CD8-positive, alpha-beta memory T cell (primary cell): ENCODE data around the gene LSM11. TPM values are rescaled to one million over a fixed set of nuclear protein-coding genes. Genes with fewer than 3 reads are reported as not detected.
"Not testable (repeated sequence)": the region's sequence is repeated elsewhere in the genome, so short reads cannot be mapped to it uniquely, and the experiment has no call there.

Experiments used
- CTCF ChIA-PET: fragments of 350-600 bp; sonication (Branson Sonifier 250); formaldehyde crosslinking; loops from one replicate; lab custom pipeline; 2021; ENCODE audit warnings: antibody characterized with exemption; lab: Charles Lee
- POLR2A ChIA-PET: fragments of 350-600 bp; sonication (Branson Sonifier 250); formaldehyde crosslinking; loops from one replicate; lab custom pipeline; 2021; ENCODE audit warnings: antibody characterized with exemption; lab: Charles Lee
- DNase-seq, 5 donors: peaks; one replicate each; pipeline versions ENCODE4 v3.0.0 to v3.0.0-alpha.2; 2020 to 2022; ENCODE audit warnings: mixed read lengths in 1 of 5
- H3K27ac ChIP-seq: one replicate; pipeline ENCODE4 v1.7.0; 2013; ENCODE audit warnings: low read depth, mild to moderate bottlenecking, low read length, moderate library complexity
- H3K27me3 ChIP-seq: 2 replicates; pipeline ENCODE4 v1.7.0; 2013; ENCODE audit warnings: low read length, mild to moderate bottlenecking; ENCODE audit not compliant: insufficient read depth, poor library complexity, severe bottlenecking
- H3K36me3 ChIP-seq: 2 replicates; pipeline ENCODE4 v1.7.0; 2013; ENCODE audit warnings: mild to moderate bottlenecking, low read length, moderate library complexity; ENCODE audit not compliant: insufficient read depth
- H3K4me1 ChIP-seq: 2 replicates; pipeline ENCODE4 v1.7.0; 2013; ENCODE audit warnings: mild to moderate bottlenecking, low read length, moderate library complexity; ENCODE audit not compliant: insufficient read depth
- H3K4me3 ChIP-seq: 2 replicates; pipeline ENCODE4 v1.7.0; 2013; ENCODE audit warnings: mild to moderate bottlenecking, low read length
- H3K9me3 ChIP-seq: 2 replicates; pipeline ENCODE4 v1.7.0; 2013; ENCODE audit warnings: mild to moderate bottlenecking, low read length
- H3K27ac Mint-ChIP-seq, 8 donors: one replicate each; pipeline ENCODE4 v1.8.0; 2020 to 2021; ENCODE audit warnings: mixed read lengths in 8 of 8, mild to moderate bottlenecking in 6 of 8, inconsistent platforms in 3 of 8, moderate library complexity in 3 of 8
- H3K27me3 Mint-ChIP-seq, 2 donors: one replicate each; pipeline ENCODE4 v1.8.0; 2020 to 2021; ENCODE audit warnings: mixed read lengths in 2 of 2, mild to moderate bottlenecking in 1 of 2, moderate library complexity in 1 of 2
- H3K36me3 Mint-ChIP-seq, 3 donors: one replicate each; pipeline ENCODE4 v1.8.0; 2020 to 2021; ENCODE audit warnings: mixed read lengths in 3 of 3, inconsistent platforms in 1 of 3, mild to moderate bottlenecking in 1 of 3
- H3K4me1 Mint-ChIP-seq, 3 donors: one replicate each; pipeline ENCODE4 v1.8.0; 2020 to 2021; ENCODE audit warnings: mixed read lengths in 3 of 3, inconsistent platforms in 1 of 3, mild to moderate bottlenecking in 1 of 3
- H3K4me3 Mint-ChIP-seq, 7 donors: one replicate each; pipeline ENCODE4 v1.8.0; 2020 to 2021; ENCODE audit warnings: mixed read lengths in 7 of 7, mild to moderate bottlenecking in 6 of 7, moderate library complexity in 4 of 7, inconsistent platforms in 2 of 7
- H3K9me3 Mint-ChIP-seq, 5 donors: one replicate each; pipeline ENCODE4 v1.8.0; 2020 to 2022; ENCODE audit warnings: mixed read lengths in 5 of 5, mild to moderate bottlenecking in 3 of 5, moderate library complexity in 2 of 5, inconsistent platforms in 1 of 5
- polyA plus RNA-seq: library from polyadenylated mRNA; unstranded; fragments of 300-500 nt; fragmentation: Illumina TruSeq; gene quantifications from one replicate; pipeline ENCODE4 v1.2.3, GENCODE V29; 2021
- total RNA-seq, 2 experiments: library from RNA; stranded (reverse); gene quantifications; one replicate each; pipeline ENCODE4 v1.2.3, GENCODE V29; 2021

The LSM11 gene
- total and polyA plus RNA-seq, 3 experiments from 2014 or later, result 0.82 to 7.9 (median 7.8) TPM

- not testable (repeated sequence) for H3K4me3 Mint-ChIP-seq
These were observed 15.7 kb upstream of the LSM11 start for GRCh38 chr5:157727858-157728257.

GRCh38 chr5:157729858-157730257 lies 13.7 kb upstream of the LSM11 start:
- peaks cover 17 to 28% (median 21%) of the 10 kb centered on the region in 3 donors for H3K4me1 Mint-ChIP-seq
- peaks cover 8% of the 10 kb centered on the region for H3K4me1 ChIP-seq
- POLR2A ChIA-PET, result interaction anchor here (1.1 kb wide), 1 partner anchor 159 kb away, joined by 9 read pairs; no protein-coding TSS in a partner anchor
- peaks cover 0 to 18% (median 8%) of the 10 kb centered on the region in 3 donors for H3K36me3 Mint-ChIP-seq
- no peak overlapping the region for H3K27ac Mint-ChIP-seq
- H3K9me3 Mint-ChIP-seq, result no peaks in the 10 kb centered on the region
- no peak overlapping the region for H3K27ac ChIP-seq
- CTCF ChIA-PET, result interaction anchor here (2.1 to 5.3 kb wide), 4 partner anchors 11 to 258 kb away, joined by 4 to 51 read pairs (median 12); partner anchors contain the start of gene LSM11
- H3K9me3 ChIP-seq, result no peaks in the 10 kb centered on the region
- no peaks in the 10 kb centered on the region for H3K36me3 ChIP-seq
- H3K27me3 Mint-ChIP-seq, result peaks cover 0 to 1% of the 10 kb centered on the region in 2 donors
- no peak overlapping the region for H3K4me3 ChIP-seq
- H3K4me3 Mint-ChIP-seq, result peak overlapping the region in 2 of 7 donors; percentile 34 to 54
- no peak for DNase-seq
- H3K27me3 ChIP-seq, result no peaks in the 10 kb centered on the region

More at GRCh38 chr5:157727858-157728257, 15.7 kb upstream of the LSM11 start:
- H3K27ac ChIP-seq, H3K36me3 Mint-ChIP-seq, H3K4me1 ChIP-seq, H3K9me3 ChIP-seq, H3K27me3 ChIP-seq, H3K4me3 ChIP-seq, H3K27me3 Mint-ChIP-seq, H3K9me3 Mint-ChIP-seq, H3K36me3 ChIP-seq, DNase-seq, H3K27ac Mint-ChIP-seq, POLR2A ChIA-PET: not testable (repeated sequence)
- H3K4me1 Mint-ChIP-seq, result peaks cover 17 to 24% (median 21%) of the 10 kb centered on the region in 3 donors
- CTCF ChIA-PET, result interaction anchor here (1.1 to 2.9 kb wide), 2 partner anchors 11 to 15 kb away, joined by 3 to 18 read pairs; partner anchors contain the start of gene LSM11

GRCh38 chr5:157730900-157731271 lies 12.6 kb upstream of the LSM11 start:
- Histone ChIP-seq H3K4me1 (peaks cover 8% of the 10 kb centered on the region), H3K36me3 (no peaks in the 10 kb centered on the region), H3K4me3 (peak overlapping the region; percentile 100), H3K27me3 (no peaks in the 10 kb centered on the region), H3K27ac (peak overlapping the region; percentile 88), H3K9me3 (no peaks in the 10 kb centered on the region)
- DNase-seq, result no peak
- peak overlapping the region; percentile 90 to 98 (median 94) for H3K4me3 Mint-ChIP-seq
- H3K27ac Mint-ChIP-seq, result peak overlapping the region; percentile 85 to 97 (median 96)
- H3K9me3 Mint-ChIP-seq, result no peaks in the 10 kb centered on the region
- peaks cover 0 to 24% (median 5%) of the 10 kb centered on the region in 3 donors for H3K36me3 Mint-ChIP-seq
- peaks cover 17 to 28% (median 21%) of the 10 kb centered on the region in 3 donors for H3K4me1 Mint-ChIP-seq
- ChIA-PET POLR2A (interaction anchor here (0.6 to 1.1 kb wide), 6 partner anchors 12 to 160 kb away, joined by 3 to 9 read pairs (median 4); no protein-coding TSS in a partner anchor), CTCF (interaction anchor here (1.3 to 5.3 kb wide), 6 partner anchors 10 to 588 kb away, joined by 3 to 51 read pairs (median 4); partner anchors contain the start of genes LSM11 and MED7)
- H3K27me3 Mint-ChIP-seq, result peaks cover 0 to 1% of the 10 kb centered on the region in 2 donors

GRCh38 chr5:157731272-157732129 lies 12.0 kb upstream of the LSM11 start, which contains the start of gene THG1L:
Gene THG1L, plus strand, starts transcription at chr5:157731420. Its CDS starts 21 bp downstream, at chr5:157731441.
- Histone ChIP-seq H3K36me3 (no peaks in the 10 kb centered on the region), H3K4me1 (peaks cover 8% of the 10 kb centered on the region), H3K4me3 (peak within 1 kb of the TSS; percentile 100), H3K27me3 (no peaks in the 10 kb centered on the region), H3K9me3 (no peaks in the 10 kb centered on the region), H3K27ac (peak within 1 kb of the TSS; percentile 88)
- peak within 1 kb of the TSS; percentile 90 to 98 (median 94) for H3K4me3 Mint-ChIP-seq
- ChIA-PET POLR2A (interaction anchor here (0.6 to 1.0 kb wide), 3 partner anchors 12 to 127 kb away, joined by 3 to 5 read pairs (median 3); no protein-coding TSS in a partner anchor), CTCF (interaction anchor here (1.3 to 5.3 kb wide), 6 partner anchors 11 to 589 kb away, joined by 3 to 51 read pairs (median 4); partner anchors contain the start of genes LSM11 and MED7)
- H3K4me1 Mint-ChIP-seq, result peaks cover 17 to 28% (median 21%) of the 10 kb centered on the region in 3 donors
- DNase-seq, result peak; percentile 93 to 99 (median 97)
- H3K27me3 Mint-ChIP-seq, result peaks cover 0 to 1% of the 10 kb centered on the region in 2 donors
- peaks cover 0 to 28% (median 6%) of the 10 kb centered on the region in 3 donors for H3K36me3 Mint-ChIP-seq
- H3K9me3 Mint-ChIP-seq, result no peaks in the 10 kb centered on the region
- peak within 1 kb of the TSS; percentile 85 to 97 (median 96) for H3K27ac Mint-ChIP-seq

GRCh38 chr5:157732130-157732514 lies 11.4 kb upstream of the LSM11 start:
- Histone ChIP-seq H3K36me3 (no peaks in the 10 kb centered on the region), H3K27me3 (no peaks in the 10 kb centered on the region), H3K9me3 (no peaks in the 10 kb centered on the region), H3K27ac (no peak overlapping the region), H3K4me3 (peak overlapping the region; percentile 100), H3K4me1 (peaks cover 8% of the 10 kb centered on the region)
- ChIA-PET CTCF (interaction anchor here (0.7 to 5.3 kb wide), 5 partner anchors 10 to 590 kb away, joined by 3 to 51 read pairs (median 4); partner anchors contain the start of genes LSM11 and MED7), POLR2A (interaction anchor here (1.0 kb wide), 1 partner anchor 11 kb away, joined by 5 read pairs; no protein-coding TSS in a partner anchor)
- H3K36me3 Mint-ChIP-seq, result peaks cover 0 to 31% (median 9%) of the 10 kb centered on the region in 3 donors
- no peak for DNase-seq
- H3K4me3 Mint-ChIP-seq, result peak overlapping the region; percentile 90 to 98 (median 94)
- peak overlapping the region in 7 of 8 donors; percentile 85 to 97 (median 96) for H3K27ac Mint-ChIP-seq
- peaks cover 17 to 28% (median 21%) of the 10 kb centered on the region in 3 donors for H3K4me1 Mint-ChIP-seq
- H3K27me3 Mint-ChIP-seq, result peaks cover 0 to 1% of the 10 kb centered on the region in 2 donors
- no peaks in the 10 kb centered on the region for H3K9me3 Mint-ChIP-seq

- Mint-ChIP-seq H3K4me1 (peaks cover 17 to 28% (median 21%) of the 10 kb centered on the region in 3 donors), H3K27ac (peak overlapping the region in 4 of 8 donors; percentile 0 to 87 (median 51)), H3K4me3 (peak overlapping the region in 5 of 7 donors; percentile 16 to 98 (median 52)), H3K27me3 (peaks cover 0 to 1% of the 10 kb centered on the region in 2 donors), H3K9me3 (no peaks in the 10 kb centered on the region), H3K36me3 (peaks cover 0 to 35% (median 11%) of the 10 kb centered on the region in 3 donors)
- Histone ChIP-seq H3K36me3 (no peaks in the 10 kb centered on the region), H3K27ac (no peak overlapping the region), H3K4me3 (no peak overlapping the region), H3K9me3 (no peaks in the 10 kb centered on the region), H3K4me1 (peaks cover 8% of the 10 kb centered on the region), H3K27me3 (no peaks in the 10 kb centered on the region)
- no peak for DNase-seq
- POLR2A ChIA-PET, result no interaction called here
- CTCF ChIA-PET, result interaction anchor here (0.7 to 5.3 kb wide), 3 partner anchors 10 to 404 kb away, joined by 3 to 51 read pairs (median 5); partner anchors contain the start of gene LSM11
These were observed 10.8 kb upstream of the LSM11 start for GRCh38 chr5:157732596-157733262.

GRCh38 chr5:157734436-157734835 lies 9.1 kb upstream of the LSM11 start:
- H3K27me3 ChIP-seq, result no peaks in the 10 kb centered on the region
- Mint-ChIP-seq H3K27me3 (peaks cover 0 to 1% of the 10 kb centered on the region in 2 donors), H3K4me1 (peaks cover 17 to 28% (median 21%) of the 10 kb centered on the region in 3 donors), H3K9me3 (no peaks in the 10 kb centered on the region), H3K4me3 (peak overlapping the region in 1 of 7 donors; percentile 40), H3K27ac (no peak overlapping the region), H3K36me3 (peaks cover 0 to 48% (median 11%) of the 10 kb centered on the region in 3 donors)
- peaks cover 4% of the 10 kb centered on the region for H3K36me3 ChIP-seq
- POLR2A ChIA-PET, result no interaction called here
- H3K4me3 ChIP-seq, result no peak overlapping the region
- CTCF ChIA-PET, result interaction anchor here (5.3 kb wide), 1 partner anchor 8 kb away, joined by 51 read pairs; the partner anchor contains the start of gene LSM11
- DNase-seq, result no peak
- H3K4me1 ChIP-seq, result peaks cover 8% of the 10 kb centered on the region
- H3K9me3 ChIP-seq, result no peaks in the 10 kb centered on the region
- no peak overlapping the region for H3K27ac ChIP-seq
